Cardiac fibroblast (primary cell): ENCODE measurements around the gene PPP6R1.

ENCODE experiments used
- DNase-seq, 2 donors: peaks; one replicate each; pipeline versions ENCODE4 v3.0.0 to v3.0.0-alpha.2; 2010; ENCODE audit warnings: low read depth in 2 of 2
- H3K4me3 ChIP-seq, 2 donors: replicated peaks in 1 of 2; 1 replicate in 1 of 2; 2 replicates in 1 of 2; pipeline ENCODE4 v1.5.1; 2011; ENCODE audit warnings: low read depth in 2 of 2, low read length in 2 of 2, mild to moderate bottlenecking in 2 of 2, moderate library complexity in 1 of 2
- CTCF ChIP-seq: IDR thresholded peaks from one replicate; pipeline ENCODE4 v1.5.1; 2011; ENCODE audit warnings: low read depth, mild to moderate bottlenecking, low read length, inconsistent platforms

Gene PPP6R1

GRCh38 chr19:55231391-55232285 lies 27.2 kb downstream of the PPP6R1 start:
- H3K4me3 ChIP-seq: no peak overlapping the region
- no peak for DNase-seq
- TF ChIP-seq CTCF: no peak

GRCh38 chr19:55230780-55231179 lies 28.0 kb downstream of the PPP6R1 start:
- no peak for TF ChIP-seq CTCF
- DNase-seq: no peak
- no peak overlapping the region for H3K4me3 ChIP-seq

- TF ChIP-seq CTCF: no peak
- no peak overlapping the region for H3K4me3 ChIP-seq
- no peak for DNase-seq
These were observed 28.5 kb downstream of the PPP6R1 start for GRCh38 chr19:55230329-55230728.

GRCh38 chr19:55229789-55230182 lies 29.0 kb downstream of the PPP6R1 start:
- no peak overlapping the region for H3K4me3 ChIP-seq
- no peak for DNase-seq
- TF ChIP-seq CTCF: no peak

GRCh38 chr19:55229145-55229788 lies 29.6 kb downstream of the PPP6R1 start:
- TF ChIP-seq CTCF: no peak
- H3K4me3 ChIP-seq: no peak overlapping the region
- no peak for DNase-seq

- no peak for DNase-seq
- TF ChIP-seq CTCF: no peak
- no peak within 1 kb of the TSS for H3K4me3 ChIP-seq
These were observed 30.3 kb downstream of the PPP6R1 start, which contains the start of gene TMEM86B for GRCh38 chr19:55228403-55229031. TMEM86B (minus strand) TSS chr19:55228763; CDS start chr19:55228741, 22 bp downstream.
